GM19193 (cell line): ENCODE measurements around the gene HPRT1.
A peak's percentile ranks its signal among the peaks of the same experiment; 100 is the strongest.

Source experiments
- POLR2A ChIP-seq: IDR thresholded peaks from 4 replicates; pipeline ENCODE4 v1.6.1; 2011; ENCODE audit not compliant: insufficient read depth, insufficient read length; ENCODE audit errors: extremely low read depth

HPRT1 gene

GRCh38 chrX:134460005-134460861 is at the start of gene HPRT1:
Gene HPRT1 (plus strand): TSS chrX:134460165. CDS start chrX:134460312, 147 bp downstream.
- TF ChIP-seq POLR2A, result peak; percentile 68

GRCh38 chrX:134416087-134416486 is 43.9 kb upstream of the HPRT1 start:
- no peak for TF ChIP-seq POLR2A

GRCh38 chrX:134418317-134419113 is 41.5 kb upstream of the HPRT1 start:
- no peak for TF ChIP-seq POLR2A

- no peak for TF ChIP-seq POLR2A
These were observed 40.2 kb upstream of the HPRT1 start for GRCh38 chrX:134419784-134420183.

- no peak for TF ChIP-seq POLR2A
These were observed 36.4 kb upstream of the HPRT1 start for GRCh38 chrX:134423606-134424005.

- TF ChIP-seq POLR2A, result no peak
These were observed 33.7 kb upstream of the HPRT1 start for GRCh38 chrX:134426281-134426680.

GRCh38 chrX:134431894-134432293 is 28.1 kb upstream of the HPRT1 start:
- no peak for TF ChIP-seq POLR2A

- TF ChIP-seq POLR2A, result no peak
These were observed 24.1 kb upstream of the HPRT1 start for GRCh38 chrX:134435894-134436293.

- no peak for TF ChIP-seq POLR2A
These were observed 16.9 kb upstream of the HPRT1 start for GRCh38 chrX:134443020-134443419.

GRCh38 chrX:134443461-134443860 is 16.5 kb upstream of the HPRT1 start:
- TF ChIP-seq POLR2A, result no peak

GRCh38 chrX:134444681-134445080 is 15.3 kb upstream of the HPRT1 start:
- TF ChIP-seq POLR2A, result no peak

GRCh38 chrX:134452596-134452995 is 7.4 kb upstream of the HPRT1 start:
- no peak for TF ChIP-seq POLR2A

GRCh38 chrX:134453631-134454030 is 6.3 kb upstream of the HPRT1 start:
- TF ChIP-seq POLR2A, result no peak

GRCh38 chrX:134454506-134454905 is 5.5 kb upstream of the HPRT1 start:
- TF ChIP-seq POLR2A, result no peak

- no peak for TF ChIP-seq POLR2A
These were observed 2.3 kb upstream of the HPRT1 start for GRCh38 chrX:134457708-134458107.

- TF ChIP-seq POLR2A, result no peak
These were observed 321 bp upstream of the HPRT1 start for GRCh38 chrX:134459683-134460004.

- TF ChIP-seq POLR2A, result no peak
These were observed 876 bp downstream of the HPRT1 start for GRCh38 chrX:134460862-134461220.

GRCh38 chrX:134461437-134461836 is 1.5 kb downstream of the HPRT1 start:
- no peak for TF ChIP-seq POLR2A
